Measurements from ENCODE around the gene CDK4. TPM values are rescaled to one million over a fixed set of nuclear protein-coding genes. Genes with fewer than 3 reads are reported as not detected.

The CDK4 gene
- total and polyA plus RNA-seq, 2 of the 13 experiments (the other 11 are each of a cell fraction or from before 2014, with no cell fraction given) = 191 to 209 TPM

- TF ChIP-seq TRAFD1 (CRISPR knock-in tag; IDR thresholded peaks at IDR 0.05; ENCODE audit: borderline replicate concordance) = peak; percentile 84; the same call in 1 of the 2 replicates
- peak; percentile 92; the same call in 1 of the 2 replicates for TF ChIP-seq ZNF333 (CRISPR knock-in tag; IDR thresholded peaks at IDR 0.05; ENCODE audit: borderline replicate concordance)
- TF ChIP-seq TCF7 (IDR thresholded peaks at IDR 0.05; ENCODE audit: low read depth) = no peak
- peak; percentile 89 for TF ChIP-seq ZFP36L1 (CRISPR knock-in tag; IDR thresholded peaks at IDR 0.05)
- 0 out of 2 replicates have a peak, but pooled peaks have one; percentile 43 for TF ChIP-seq SP2 (CRISPR knock-in tag; IDR thresholded peaks at IDR 0.05)
- no peak for TF ChIP-seq ZNF552 (CRISPR knock-in tag; IDR thresholded peaks at IDR 0.05; ENCODE audit: borderline replicate concordance)
- no peak for TF ChIP-seq ZBTB14 (CRISPR knock-in tag; IDR thresholded peaks at IDR 0.05)
- TF ChIP-seq ZNF180 (CRISPR knock-in tag; IDR thresholded peaks at IDR 0.05; ENCODE audit: borderline replicate concordance, low read depth) = no peak
- TF ChIP-seq FOXA3 (CRISPR knock-in tag; IDR thresholded peaks at IDR 0.05) = peak; percentile 79
- TF ChIP-seq HDAC2 (CRISPR knock-in tag; IDR thresholded peaks at IDR 0.05) = peak; percentile 97
- TF ChIP-seq AFF4 (CRISPR knock-in tag; IDR thresholded peaks at IDR 0.05) = no peak
- TF ChIP-seq ZBTB2 (CRISPR knock-in tag; IDR thresholded peaks at IDR 0.05; ENCODE audit: low read depth) = no peak
- TF ChIP-seq PAWR (CRISPR knock-in tag; IDR thresholded peaks at IDR 0.05; ENCODE audit: borderline replicate concordance) = no peak; the same call in 1 of the 2 replicates
- no peak for TF ChIP-seq ZNF225 (CRISPR knock-in tag; IDR thresholded peaks at IDR 0.05)
- peak; percentile 85 for TF ChIP-seq ATF2 (CRISPR knock-in tag; IDR thresholded peaks at IDR 0.05)
- no peak for TF ChIP-seq ZNF276 (CRISPR knock-in tag; IDR thresholded peaks at IDR 0.05; ENCODE audit: low read depth)
Measured at GRCh38 chr12:57782608-57783465, 30.7 kb upstream of the CDK4 start, which contains the start of gene TSFM (continued).
